ENCODE data around the gene TLL2. TPM values are rescaled to one million over a fixed set of nuclear protein-coding genes. Genes with fewer than 3 reads are reported as not detected.

Gene TLL2
- total RNA-seq, 1 donor from 2014 or later = 1.2 TPM

GRCh38 chr10:96482815-96483588, 30.7 kb downstream of the TLL2 start:
- intact Hi-C loops (cut with DNase I) = no loop called here
- DNase-seq (ENCODE audit: low spot score) = no peak
- no peak for ATAC-seq

- ATAC-seq = no peak
- intact Hi-C loops (cut with DNase I) = no loop called here
- DNase-seq (ENCODE audit: low spot score) = no peak
These were observed 35.4 kb downstream of the TLL2 start for GRCh38 chr10:96478355-96478754.

- ATAC-seq (no peak), DNase-seq (ENCODE audit: low spot score) (no peak)
- intact Hi-C loops (cut with DNase I) = no loop called here
These were observed 39.9 kb downstream of the TLL2 start for GRCh38 chr10:96473866-96474265.

- intact Hi-C loops (cut with DNase I) = no loop called here
- no peak for ATAC-seq
- DNase-seq (ENCODE audit: low spot score) = no peak
These were observed 43.5 kb downstream of the TLL2 start for GRCh38 chr10:96470116-96470743.

- no peak for ATAC-seq
- no peak for DNase-seq (ENCODE audit: low spot score)
- intact Hi-C loops (cut with DNase I) = no loop called here
These were observed 44.9 kb downstream of the TLL2 start for GRCh38 chr10:96468845-96469244.

- ATAC-seq (no peak), DNase-seq (ENCODE audit: low spot score) (no peak)
- intact Hi-C loops (cut with DNase I) = no loop called here
These were observed 48.1 kb downstream of the TLL2 start for GRCh38 chr10:96465599-96465998.

GRCh38 chr10:96463562-96463961, 50.2 kb downstream of the TLL2 start:
- ATAC-seq = no peak
- intact Hi-C loops (cut with DNase I) = no loop called here
- no peak for DNase-seq (ENCODE audit: low spot score)

- DNase-seq (ENCODE audit: low spot score) (no peak), ATAC-seq (no peak)
- intact Hi-C loops (cut with DNase I) = no loop called here
These were observed 51.0 kb downstream of the TLL2 start for GRCh38 chr10:96462606-96463151.

- no peak for ATAC-seq
- DNase-seq (ENCODE audit: low spot score) = no peak
- intact Hi-C loops (cut with DNase I) = no loop called here
These were observed 53.4 kb downstream of the TLL2 start for GRCh38 chr10:96460316-96460715.

GRCh38 chr10:96457341-96457740, 56.4 kb downstream of the TLL2 start:
- no peak for ATAC-seq
- intact Hi-C loops (cut with DNase I) = no loop called here
- no peak for DNase-seq (ENCODE audit: low spot score)

GRCh38 chr10:96456296-96456840, 57.4 kb downstream of the TLL2 start:
- no peak for ATAC-seq
- intact Hi-C loops (cut with DNase I) = no loop called here
- DNase-seq (ENCODE audit: low spot score) = no peak

GRCh38 chr10:96453856-96454583, 59.7 kb downstream of the TLL2 start:
- intact Hi-C loops (cut with DNase I) = no loop called here
- DNase-seq (ENCODE audit: low spot score) (no peak), ATAC-seq (no peak)

- DNase-seq (ENCODE audit: low spot score) (no peak), ATAC-seq (no peak)
- intact Hi-C loops (cut with DNase I) = no loop called here
These were observed 61.1 kb downstream of the TLL2 start for GRCh38 chr10:96452494-96453153.

GRCh38 chr10:96450529-96451207, 63.1 kb downstream of the TLL2 start:
- intact Hi-C loops (cut with DNase I) = no loop called here
- ATAC-seq = no peak
- DNase-seq (ENCODE audit: low spot score) = no peak

- DNase-seq (ENCODE audit: low spot score) (no peak), ATAC-seq (no peak)
- intact Hi-C loops (cut with DNase I) = no loop called here
These were observed 65.2 kb downstream of the TLL2 start for GRCh38 chr10:96448558-96448957.

- intact Hi-C loops (cut with DNase I) = no loop called here
- DNase-seq (ENCODE audit: low spot score) = peak; percentile 61
- ATAC-seq = peak; percentile 96
These were observed 65.7 kb downstream of the TLL2 start for GRCh38 chr10:96448021-96448457.

GRCh38 chr10:96446966-96447596, 66.6 kb downstream of the TLL2 start:
- no peak for ATAC-seq
- no peak for DNase-seq (ENCODE audit: low spot score)
- intact Hi-C loops (cut with DNase I) = no loop called here

- DNase-seq (ENCODE audit: low spot score) = no peak
- intact Hi-C loops (cut with DNase I) = no loop called here
- ATAC-seq = no peak
These were observed 71.6 kb downstream of the TLL2 start for GRCh38 chr10:96441987-96442643.

Data from sciatic nerve (tissue), 2 donors.